LNCaP clone FGC (cell line): Measurements from ENCODE around the gene RCN1.

Experiments used
- DNase-seq: peaks from one replicate; pipeline ENCODE4 v3.0.0-alpha.2; 2011; ENCODE audit warnings: low read depth
- H3K4me3 ChIP-seq: 2 replicates; pipeline ENCODE4 v1.5.1; 2011; ENCODE audit warnings: mild to moderate bottlenecking, low read depth, low read length, control low read depth
- CTCF ChIP-seq: IDR thresholded peaks from 2 replicates; pipeline ENCODE4 v1.5.1; 2012; ENCODE audit warnings: mild to moderate bottlenecking; ENCODE audit not compliant: control insufficient read depth, insufficient read depth; ENCODE audit errors: extremely low read depth

RCN1 gene

GRCh38 chr11:32137869-32138268, 47.0 kb downstream of the RCN1 start:
- H3K4me3 ChIP-seq, result no peak overlapping the region
- no peak for TF ChIP-seq CTCF
- DNase-seq, result no peak

- DNase-seq, result no peak
- TF ChIP-seq CTCF, result no peak
- H3K4me3 ChIP-seq, result no peak overlapping the region
Observed at GRCh38 chr11:32138902-32139301, 48.0 kb downstream of the RCN1 start.

- TF ChIP-seq CTCF, result no peak
- no peak overlapping the region for H3K4me3 ChIP-seq
- no peak for DNase-seq
Observed at GRCh38 chr11:32139896-32140520, 49.1 kb downstream of the RCN1 start.

- no peak overlapping the region for H3K4me3 ChIP-seq
- DNase-seq, result no peak
- TF ChIP-seq CTCF, result no peak
Observed at GRCh38 chr11:32141745-32142546, 51.1 kb downstream of the RCN1 start.

DNA sequence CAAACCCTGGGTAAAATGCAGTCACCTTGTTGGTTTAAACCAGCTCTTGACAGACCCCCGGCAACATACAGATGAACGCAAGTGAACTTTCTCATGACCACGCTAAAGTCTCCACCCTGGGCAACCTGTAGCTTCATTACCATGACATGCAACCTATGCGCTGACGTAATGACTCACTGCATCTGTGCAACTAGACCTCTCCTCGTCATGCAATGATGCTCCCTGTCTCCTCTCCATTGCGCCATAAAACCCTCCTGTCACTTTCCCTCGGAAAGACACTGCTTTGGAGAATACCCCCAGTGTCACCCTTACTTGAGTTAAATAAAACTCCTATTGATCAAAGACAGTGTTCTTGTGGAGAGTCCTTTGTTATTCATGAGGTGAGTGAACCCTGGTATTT, 52.5 kb downstream of the RCN1 start:
- DNase-seq, result no peak
- no peak overlapping the region for H3K4me3 ChIP-seq
- TF ChIP-seq CTCF, result no peak

GRCh38 chr11:32145282-32145681, 54.4 kb downstream of the RCN1 start:
- no peak overlapping the region for H3K4me3 ChIP-seq
- no peak for TF ChIP-seq CTCF
- no peak for DNase-seq
